Mesothelial cell of epicardium (in vitro differentiated cells): ENCODE results near the gene HIVEP3. TPM values are rescaled to one million over a fixed set of nuclear protein-coding genes. Genes with fewer than 3 reads are reported as not detected.

Experiments used
- DNase-seq, 2 experiments: peaks; one replicate each; pipeline ENCODE4 v3.0.0; 2021; ENCODE audit warnings: low spot score in 2 of 2; ENCODE audit not compliant: unreplicated experiment in 2 of 2
- H3K27ac Mint-ChIP-seq: 2 replicates; pipeline ENCODE4 v1.8.0; 2021; ENCODE audit warnings: mixed read lengths
- H3K27me3 Mint-ChIP-seq: 2 replicates; pipeline ENCODE4 v1.8.0; 2021; ENCODE audit warnings: low read depth, mixed read lengths
- H3K36me3 Mint-ChIP-seq: 2 replicates; pipeline ENCODE4 v1.8.0; 2021; ENCODE audit warnings: mixed read lengths
- H3K4me1 Mint-ChIP-seq: 2 replicates; pipeline ENCODE4 v1.8.0; 2021; ENCODE audit warnings: mixed read lengths
- H3K4me3 Mint-ChIP-seq: 2 replicates; pipeline ENCODE4 v1.8.0; 2021; ENCODE audit warnings: mild to moderate bottlenecking, moderate library complexity, mixed read lengths
- H3K9me3 Mint-ChIP-seq: 2 replicates; pipeline ENCODE4 v1.8.0; 2021; ENCODE audit warnings: mixed read lengths
- total RNA-seq: library from RNA; stranded (reverse); gene quantifications from 3 replicates; pipeline ENCODE4 v1.2.1, GENCODE V29; 2021
- TF ChIP-seq, protein P1 (sequence below): fragments of 200-600 bp; sonication (generic); IDR thresholded peaks from one replicate; pipeline ENCODE4 v1.5.0; 2021; ENCODE audit warnings: antibody characterized with exemption; ENCODE audit not compliant: unreplicated experiment

Gene HIVEP3
- total RNA-seq, 1 donor from 2014 or later, result 8.9 TPM

GRCh38 chr1:41775956-41776585 is 142.7 kb downstream of the HIVEP3 start:
- Mint-ChIP-seq H3K27me3 (peaks cover 9% of the 10 kb centered on the region), H3K9me3 (no peaks in the 10 kb centered on the region), H3K4me3 (no peak overlapping the region), H3K36me3 (no peaks in the 10 kb centered on the region), H3K4me1 (peaks cover 3% of the 10 kb centered on the region), H3K27ac (no peak overlapping the region)
- TF ChIP-seq, protein P1, sequence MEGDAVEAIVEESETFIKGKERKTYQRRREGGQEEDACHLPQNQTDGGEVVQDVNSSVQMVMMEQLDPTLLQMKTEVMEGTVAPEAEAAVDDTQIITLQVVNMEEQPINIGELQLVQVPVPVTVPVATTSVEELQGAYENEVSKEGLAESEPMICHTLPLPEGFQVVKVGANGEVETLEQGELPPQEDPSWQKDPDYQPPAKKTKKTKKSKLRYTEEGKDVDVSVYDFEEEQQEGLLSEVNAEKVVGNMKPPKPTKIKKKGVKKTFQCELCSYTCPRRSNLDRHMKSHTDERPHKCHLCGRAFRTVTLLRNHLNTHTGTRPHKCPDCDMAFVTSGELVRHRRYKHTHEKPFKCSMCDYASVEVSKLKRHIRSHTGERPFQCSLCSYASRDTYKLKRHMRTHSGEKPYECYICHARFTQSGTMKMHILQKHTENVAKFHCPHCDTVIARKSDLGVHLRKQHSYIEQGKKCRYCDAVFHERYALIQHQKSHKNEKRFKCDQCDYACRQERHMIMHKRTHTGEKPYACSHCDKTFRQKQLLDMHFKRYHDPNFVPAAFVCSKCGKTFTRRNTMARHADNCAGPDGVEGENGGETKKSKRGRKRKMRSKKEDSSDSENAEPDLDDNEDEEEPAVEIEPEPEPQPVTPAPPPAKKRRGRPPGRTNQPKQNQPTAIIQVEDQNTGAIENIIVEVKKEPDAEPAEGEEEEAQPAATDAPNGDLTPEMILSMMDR, result no peak
- DNase-seq, result no peak

GRCh38 chr1:41774471-41774990 is 144.2 kb downstream of the HIVEP3 start:
- Mint-ChIP-seq H3K4me1 (peaks cover 3% of the 10 kb centered on the region), H3K4me3 (no peak overlapping the region), H3K27ac (no peak overlapping the region), H3K27me3 (peaks cover 9% of the 10 kb centered on the region), H3K9me3 (no peaks in the 10 kb centered on the region), H3K36me3 (no peaks in the 10 kb centered on the region)
- DNase-seq, result no peak
- TF ChIP-seq, protein P1, result no peak

DNA sequence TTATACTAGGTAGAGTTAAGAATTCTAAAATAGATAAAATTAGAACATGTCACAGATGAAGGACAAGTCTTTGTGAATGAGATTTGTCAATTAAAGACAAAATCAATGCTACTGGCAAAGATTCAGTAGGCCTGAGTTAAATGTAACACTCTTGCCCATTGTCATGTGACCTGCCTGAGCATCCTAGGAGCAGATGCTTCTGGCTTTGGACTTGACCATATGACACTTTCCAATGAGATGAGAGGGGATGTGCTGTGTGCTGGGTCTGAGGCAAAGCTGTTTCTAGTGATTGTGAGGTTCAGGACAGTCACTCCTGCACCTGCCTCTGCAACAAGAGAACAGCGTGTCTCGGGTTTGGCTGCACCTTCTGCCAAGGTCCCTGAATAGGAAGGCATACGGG is 144.9 kb downstream of the HIVEP3 start:
- TF ChIP-seq, protein P1, result no peak
- Mint-ChIP-seq H3K36me3 (no peaks in the 10 kb centered on the region), H3K9me3 (no peaks in the 10 kb centered on the region), H3K27me3 (peaks cover 9% of the 10 kb centered on the region), H3K4me3 (no peak overlapping the region), H3K4me1 (peaks cover 3% of the 10 kb centered on the region), H3K27ac (no peak overlapping the region)
- no peak for DNase-seq

- Mint-ChIP-seq H3K27me3 (peaks cover 5% of the 10 kb centered on the region), H3K9me3 (no peaks in the 10 kb centered on the region), H3K4me1 (peaks cover 3% of the 10 kb centered on the region), H3K36me3 (no peaks in the 10 kb centered on the region), H3K4me3 (no peak overlapping the region), H3K27ac (no peak overlapping the region)
- DNase-seq, result no peak
- TF ChIP-seq, protein P1, result no peak
Measured at GRCh38 chr1:41773144-41773591, 145.6 kb downstream of the HIVEP3 start.

DNA sequence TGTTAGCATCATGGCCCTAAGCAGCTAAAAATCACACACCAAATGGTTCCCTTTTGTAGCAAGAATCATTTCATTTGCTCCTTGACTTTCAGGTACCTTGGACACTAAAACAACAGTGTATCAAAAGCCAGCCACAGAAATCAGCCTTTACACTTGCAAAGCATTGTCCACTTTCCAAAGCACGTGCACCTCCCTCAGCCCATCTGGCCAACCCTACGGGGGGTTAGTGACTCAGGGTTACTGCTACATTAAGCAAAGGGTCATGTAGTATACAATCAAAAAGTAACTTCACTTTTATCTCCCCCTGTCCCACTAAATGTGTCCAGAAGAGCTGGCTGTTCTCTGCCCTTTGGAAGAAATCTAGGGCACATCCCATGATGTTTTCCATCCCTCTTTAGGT is 149.7 kb downstream of the HIVEP3 start:
- TF ChIP-seq, protein P1, result no peak
- Mint-ChIP-seq H3K27ac (no peak overlapping the region), H3K27me3 (no peaks in the 10 kb centered on the region), H3K4me1 (peaks cover 23% of the 10 kb centered on the region), H3K4me3 (no peak overlapping the region), H3K9me3 (no peaks in the 10 kb centered on the region), H3K36me3 (no peaks in the 10 kb centered on the region)
- DNase-seq, result no peak

DNA sequence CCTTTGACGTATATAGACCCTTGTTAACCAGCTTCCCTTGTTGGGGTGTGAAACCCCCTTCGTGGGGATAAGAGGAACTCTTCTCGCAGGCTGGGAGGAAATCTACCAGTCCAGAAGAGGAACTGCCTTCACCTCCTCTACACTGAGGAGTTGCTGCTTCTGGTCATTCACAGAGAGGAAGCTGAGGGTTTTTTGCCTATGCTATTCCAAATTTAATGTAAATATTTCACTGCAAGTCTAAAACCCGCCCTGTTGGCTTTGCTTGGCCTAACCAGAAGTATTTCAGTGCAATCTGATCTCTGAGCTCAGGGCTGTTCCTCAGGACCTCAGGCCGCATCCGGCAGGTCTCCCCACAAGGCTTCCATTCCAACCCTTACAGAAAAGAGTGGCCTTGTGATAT is 150.1 kb downstream of the HIVEP3 start:
- H3K27ac Mint-ChIP-seq, result no peak overlapping the region
- peaks cover 23% of the 10 kb centered on the region for H3K4me1 Mint-ChIP-seq
- H3K9me3 Mint-ChIP-seq, result no peaks in the 10 kb centered on the region
- no peaks in the 10 kb centered on the region for H3K27me3 Mint-ChIP-seq
- no peak for DNase-seq
- TF ChIP-seq, protein P1, result no peak
- H3K4me3 Mint-ChIP-seq, result no peak overlapping the region
- H3K36me3 Mint-ChIP-seq, result no peaks in the 10 kb centered on the region
